Stimulated activated CD4-positive, alpha-beta T cell treated with anti-CD3 and anti-CD28 coated beads, Interleukin-12 subunit alpha, Interleukin-12 subunit beta, amount 100 ng/mL, for 48 hours (primary cell): ENCODE measurements around the gene TBC1D26.
"Not testable (repeated sequence)": the region's sequence is repeated elsewhere in the genome, so short reads cannot be mapped to it uniquely, and the experiment has no call there.

Source experiments
- DNase-seq, 3 donors: peaks; one replicate each; pipeline ENCODE4 v3.0.0-alpha.2; 2020; ENCODE audit warnings: low read depth in 2 of 3, low spot score in 1 of 3

Gene TBC1D26

DNA sequence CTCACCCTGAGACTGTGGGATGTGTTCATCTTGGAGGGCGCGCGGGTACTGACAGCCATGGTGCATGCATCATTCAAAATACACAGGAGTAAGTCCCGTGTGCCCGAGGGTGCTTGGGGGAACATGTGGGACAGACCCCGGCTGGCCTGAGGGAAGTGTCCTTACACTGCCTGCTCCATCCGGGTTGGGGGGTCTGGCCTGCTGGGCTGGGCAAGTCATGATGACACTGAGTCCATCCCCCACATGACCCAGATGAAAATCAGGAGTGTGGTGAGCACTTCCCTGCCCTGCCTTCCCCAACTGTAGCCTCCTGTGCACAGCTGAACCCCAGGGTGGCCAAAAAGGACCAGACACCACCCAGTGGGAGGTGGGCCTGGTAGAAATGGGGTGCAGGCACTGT lies 10.8 kb downstream of the TBC1D26 start:
- DNase-seq, result no peak

DNA sequence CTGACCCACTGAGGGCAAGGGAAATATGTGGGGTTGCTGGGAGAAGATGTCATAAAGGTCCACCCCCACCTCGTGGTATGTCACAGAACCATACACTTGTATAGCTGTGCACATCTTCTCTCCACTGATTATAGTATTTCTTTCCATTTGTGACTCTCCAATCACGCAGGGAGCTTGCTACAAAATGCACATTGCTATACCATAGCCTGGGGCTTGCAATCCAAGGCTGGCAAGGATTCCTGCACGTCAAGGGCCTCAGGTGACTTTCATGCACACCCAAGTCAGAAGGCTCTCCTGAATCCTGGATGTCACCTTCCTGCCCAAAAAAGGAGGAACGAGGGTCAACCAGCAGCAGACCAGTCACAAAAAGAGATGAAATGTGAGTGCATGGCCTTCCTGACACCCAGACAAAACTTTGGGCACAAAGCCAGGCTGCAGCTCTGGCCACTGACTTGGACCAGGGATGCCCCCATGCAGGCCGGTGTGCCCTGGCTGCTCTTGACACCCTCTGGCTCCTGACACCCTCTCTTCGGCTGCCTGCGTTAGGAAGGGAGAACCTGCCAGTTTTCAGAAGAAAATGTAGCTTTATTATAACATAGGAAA lies 12.1 kb downstream of the TBC1D26 start:
- no peak for DNase-seq

DNA sequence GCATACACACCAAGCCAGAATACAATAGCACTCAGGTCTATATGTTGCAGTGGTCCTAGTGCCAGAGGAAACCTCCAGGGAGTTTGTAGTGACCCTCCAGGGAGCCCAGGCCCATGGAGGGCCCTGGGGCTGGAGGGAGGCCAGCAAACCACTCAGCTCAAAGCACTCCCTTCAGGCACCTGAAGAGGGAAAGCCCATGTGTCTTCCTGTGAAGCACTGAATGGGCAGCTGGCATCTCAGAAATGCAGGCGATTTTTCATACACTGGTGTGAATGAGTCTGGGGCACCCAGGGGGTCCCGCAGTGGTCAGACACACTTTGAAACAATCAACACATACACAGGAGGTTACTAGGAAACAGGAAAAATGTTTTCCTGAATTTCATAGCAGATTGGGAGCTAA lies 12.8 kb downstream of the TBC1D26 start:
- DNase-seq, result no peak

DNA sequence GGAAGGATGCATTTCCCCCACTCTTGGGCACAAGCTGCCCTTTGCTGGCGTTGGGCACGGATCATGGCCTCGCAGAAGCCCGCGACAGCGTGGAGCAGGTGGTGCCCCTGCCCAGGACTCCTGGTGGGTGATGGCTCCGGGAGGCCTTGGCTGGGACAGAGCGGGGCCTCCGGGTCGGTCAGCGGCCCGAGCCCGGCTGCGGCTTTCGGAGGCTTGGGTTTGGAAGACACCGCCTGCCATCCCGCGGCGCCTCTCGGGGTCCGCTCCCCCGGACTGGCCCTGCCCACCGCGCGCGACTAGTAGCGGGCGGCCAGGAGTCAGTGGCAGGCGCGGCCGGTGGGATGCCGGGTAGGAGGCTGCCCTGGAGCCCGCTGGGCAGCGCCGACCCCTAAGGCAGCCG lies 17.3 kb downstream of the TBC1D26 start:
- DNase-seq, result not testable (repeated sequence)

DNA sequence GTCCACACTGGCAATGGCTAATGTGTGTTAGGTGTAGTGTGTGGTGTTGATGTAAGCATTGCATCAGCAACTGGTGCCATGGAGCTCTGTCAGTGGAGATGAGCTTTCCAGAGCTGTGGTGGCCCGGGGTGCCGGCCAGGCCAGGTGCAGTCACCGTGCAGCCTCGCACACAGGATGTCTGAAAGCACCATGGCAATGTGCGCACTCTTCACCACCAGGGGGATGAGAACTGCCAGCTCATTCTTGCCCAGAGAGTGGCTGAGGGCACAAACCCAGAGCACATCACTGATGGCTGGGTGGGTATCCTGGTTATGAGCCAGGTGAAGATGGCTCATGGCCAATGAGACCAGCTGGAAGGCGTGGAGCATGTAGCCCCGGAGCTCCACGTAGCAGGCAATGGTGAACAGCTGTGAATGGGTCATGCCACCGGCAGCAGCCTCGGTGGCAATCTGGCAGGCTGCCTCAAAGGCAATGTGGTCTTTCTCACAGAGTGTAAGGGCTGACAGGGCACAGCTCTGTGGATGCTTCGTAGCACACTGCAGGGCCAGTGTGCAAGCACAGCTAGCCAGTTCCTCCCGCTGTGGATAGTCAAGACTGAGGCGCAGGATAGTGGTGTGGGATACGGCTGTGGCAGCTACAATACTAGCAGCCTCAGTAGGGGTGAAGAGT lies 36.9 kb downstream of the TBC1D26 start:
- DNase-seq, result not testable (repeated sequence)

DNA sequence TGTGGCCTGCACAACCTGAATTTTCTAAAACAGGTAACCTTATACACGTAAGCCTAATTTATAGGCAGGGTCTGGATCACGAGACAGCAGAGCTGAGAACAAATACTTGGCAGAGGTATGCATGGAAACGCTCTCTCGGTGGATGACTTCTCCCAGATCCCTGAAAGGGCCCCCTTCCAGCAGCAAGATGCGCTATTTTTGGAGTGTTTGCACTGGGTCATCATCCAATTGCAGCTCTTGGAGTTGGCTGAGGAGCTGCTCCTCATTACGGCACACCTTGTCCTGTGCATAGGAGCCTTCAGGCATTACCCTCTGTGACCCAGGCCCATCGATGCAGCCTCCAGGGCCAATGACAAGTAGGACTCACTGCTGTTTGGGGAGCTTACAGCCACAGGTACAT lies 38.6 kb downstream of the TBC1D26 start:
- not testable (repeated sequence) for DNase-seq

DNA sequence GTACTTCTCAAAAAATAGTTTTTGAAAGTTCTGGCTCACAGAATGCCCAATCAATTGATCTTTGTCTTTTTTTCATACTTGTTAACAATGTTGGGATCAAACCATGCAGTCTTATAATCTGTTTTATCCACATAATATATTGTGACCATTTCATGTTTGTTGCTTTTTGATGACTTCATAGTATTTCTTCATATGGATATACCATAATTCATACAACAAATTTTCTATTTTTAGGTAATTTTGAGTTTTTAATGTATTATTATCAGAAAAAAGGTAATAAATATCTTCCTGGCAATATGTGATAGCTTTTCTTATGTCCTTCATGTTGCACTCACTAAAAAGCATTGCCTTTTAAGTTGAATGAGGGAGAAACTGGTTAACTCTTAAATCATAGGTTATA lies 44.8 kb downstream of the TBC1D26 start:
- DNase-seq, result no peak

DNA sequence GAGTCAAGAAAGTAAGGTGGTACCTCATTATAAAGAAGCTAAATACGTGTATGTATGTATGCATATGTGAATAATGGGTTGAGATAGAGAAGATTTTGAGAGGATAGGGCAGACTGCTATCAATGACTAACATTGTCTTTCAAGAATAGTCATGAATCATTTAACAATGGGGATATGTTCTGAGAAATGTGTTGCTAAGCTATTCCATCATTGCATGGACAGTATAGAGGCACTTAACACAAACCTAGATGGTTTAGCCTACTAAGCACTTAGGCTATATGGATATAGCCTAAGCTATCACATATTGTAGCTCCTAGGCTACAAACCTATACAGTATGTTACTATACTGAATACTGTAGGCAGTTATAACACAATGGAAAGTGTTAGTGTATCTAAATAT lies 45.2 kb downstream of the TBC1D26 start:
- DNase-seq, result no peak

DNA sequence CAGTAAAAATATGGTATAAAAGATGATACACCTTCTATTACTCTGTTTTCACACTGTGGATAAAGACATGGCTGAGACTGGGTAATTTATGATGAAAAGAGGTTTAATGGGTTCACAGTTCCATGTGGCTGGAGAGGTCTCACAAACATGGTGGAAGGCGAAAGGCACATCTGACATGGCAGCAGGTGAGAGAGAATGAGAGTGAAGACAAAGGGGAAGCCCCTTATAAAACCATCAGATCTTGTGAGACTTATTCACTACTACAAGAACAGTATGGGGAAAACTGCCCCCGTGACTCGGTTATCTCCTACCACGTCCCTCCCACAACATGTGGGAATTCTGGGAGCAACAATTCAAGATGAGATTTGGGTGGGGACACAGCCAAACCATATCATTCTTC lies 45.6 kb downstream of the TBC1D26 start:
- no peak for DNase-seq

DNA sequence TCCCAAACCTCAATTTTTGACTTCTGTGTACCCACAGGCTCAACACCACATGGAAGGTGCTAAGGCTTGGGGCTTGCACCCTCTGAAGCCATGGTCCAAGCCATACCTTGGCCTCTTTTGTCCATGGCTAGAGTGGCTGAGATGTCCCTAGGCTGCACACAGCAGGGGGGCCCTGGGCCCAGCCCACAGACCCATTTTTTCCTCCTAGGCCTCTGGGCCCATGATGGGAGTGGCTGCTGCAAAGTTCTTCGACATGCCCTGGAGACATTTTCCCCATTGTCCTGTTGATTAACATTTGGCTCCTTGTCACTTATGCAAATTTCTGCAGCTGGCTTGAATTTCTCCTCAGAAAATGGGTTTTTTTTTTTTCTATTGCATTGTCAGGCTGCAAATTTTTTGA lies 47.0 kb downstream of the TBC1D26 start:
- no peak for DNase-seq

DNA sequence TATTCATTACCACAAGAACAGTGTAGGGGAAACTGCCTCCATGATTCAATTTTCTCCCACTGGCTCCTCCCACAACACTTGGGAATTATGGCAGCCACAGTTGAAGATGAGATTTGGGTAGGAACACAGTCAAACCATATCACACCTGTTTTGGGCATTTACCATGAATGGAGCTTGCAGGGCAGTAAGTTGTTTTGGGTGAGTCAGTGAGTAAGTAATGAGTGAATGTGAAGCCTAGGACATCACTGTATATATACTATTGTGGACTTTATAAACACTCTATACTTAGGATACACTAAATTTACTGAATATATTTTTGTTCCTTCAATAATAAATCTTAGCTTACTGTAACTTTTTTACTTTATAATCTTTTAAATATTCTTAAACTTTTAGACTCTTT lies 48.1 kb downstream of the TBC1D26 start:
- DNase-seq, result no peak

DNA sequence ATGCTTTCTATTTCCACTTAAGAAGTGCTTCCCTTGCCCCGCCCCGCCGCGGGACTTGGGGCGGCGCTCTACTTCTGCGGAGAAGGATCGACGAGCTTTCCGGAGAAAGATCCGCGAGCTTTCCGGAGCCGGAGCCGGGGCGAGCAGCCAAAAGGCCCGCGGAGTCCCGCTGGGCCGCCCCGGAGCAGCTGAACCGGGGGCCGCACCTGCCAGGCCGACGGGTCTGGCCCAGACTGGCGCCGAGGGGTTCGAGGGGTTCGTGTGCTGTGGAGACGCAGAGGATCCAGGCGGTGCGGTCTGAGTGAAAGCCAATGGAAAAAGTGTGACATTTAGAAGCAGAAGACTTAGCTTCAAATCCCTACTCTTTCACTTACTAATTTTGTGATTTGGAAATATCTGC lies 50.8 kb downstream of the TBC1D26 start:
- no peak for DNase-seq

DNA sequence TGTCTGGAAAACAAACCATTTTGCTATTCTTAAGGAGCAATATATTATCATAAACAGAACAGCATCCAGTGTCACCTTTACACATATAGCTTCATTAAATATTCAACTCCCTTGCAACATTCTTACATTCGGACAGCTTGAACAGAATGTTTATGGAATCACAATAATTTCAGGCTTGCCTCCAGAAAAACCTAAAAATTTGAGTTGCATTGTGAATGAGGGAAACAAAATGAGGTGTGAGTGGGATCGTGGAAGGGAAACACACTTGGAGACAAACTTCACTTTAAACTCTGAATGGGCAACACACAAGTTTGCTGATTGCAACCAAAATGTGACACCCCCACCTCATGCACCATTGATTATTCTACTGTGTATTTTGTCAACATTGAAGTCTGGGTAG lies 51.4 kb downstream of the TBC1D26 start:
- DNase-seq, result no peak

DNA sequence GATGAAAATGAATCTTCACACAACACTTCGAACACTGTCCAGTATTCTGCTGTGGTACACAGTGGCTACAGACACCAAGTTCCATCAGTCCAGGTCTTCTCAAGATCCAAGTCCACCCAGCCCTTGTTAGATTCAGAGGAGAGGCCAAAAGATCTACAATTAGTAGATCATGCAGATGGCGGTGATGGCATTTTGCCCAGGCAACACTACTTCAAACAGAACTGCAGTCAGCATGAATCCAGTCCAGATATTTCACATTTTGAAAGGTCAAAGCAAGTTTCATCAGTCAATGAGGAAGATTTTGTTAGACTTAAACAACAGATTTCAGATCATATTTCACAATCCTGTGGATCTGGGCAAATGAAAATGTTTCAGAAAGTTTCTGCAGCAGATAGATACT lies 52.3 kb downstream of the TBC1D26 start:
- not testable (repeated sequence) for DNase-seq

DNA sequence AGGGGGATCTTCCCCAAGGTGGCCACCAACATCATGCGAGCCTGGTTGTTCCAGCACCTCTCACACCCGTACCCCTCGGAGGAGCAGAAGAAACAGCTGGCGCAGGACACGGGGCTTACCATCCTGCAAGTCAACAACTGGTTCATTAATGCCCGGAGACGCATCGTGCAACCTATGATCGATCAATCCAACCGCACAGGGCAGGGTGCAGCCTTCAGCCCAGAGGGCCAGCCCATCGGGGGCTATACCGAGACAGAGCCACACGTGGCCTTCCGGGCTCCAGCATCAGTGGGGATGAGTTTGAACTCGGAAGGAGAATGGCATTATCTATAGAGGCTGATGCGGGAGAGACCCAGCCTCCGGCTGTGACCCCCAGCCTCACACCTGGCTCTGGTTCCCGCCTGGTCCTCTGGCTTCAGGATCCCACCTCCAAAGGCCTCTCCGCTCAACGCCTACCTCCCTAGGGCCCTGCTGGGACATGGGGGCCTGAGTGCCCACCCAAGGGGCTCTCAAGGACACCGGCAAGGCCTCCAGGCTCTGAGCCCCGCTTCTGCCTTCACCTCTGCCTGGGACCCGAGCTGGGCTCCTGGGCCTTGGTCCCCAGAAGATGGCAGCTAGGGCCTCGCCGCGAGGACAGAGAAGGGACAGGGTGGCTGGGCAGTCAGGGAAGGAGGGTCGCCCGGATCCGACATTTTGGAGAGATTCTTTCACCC lies 55.4 kb downstream of the TBC1D26 start:
- not testable (repeated sequence) for DNase-seq

DNA sequence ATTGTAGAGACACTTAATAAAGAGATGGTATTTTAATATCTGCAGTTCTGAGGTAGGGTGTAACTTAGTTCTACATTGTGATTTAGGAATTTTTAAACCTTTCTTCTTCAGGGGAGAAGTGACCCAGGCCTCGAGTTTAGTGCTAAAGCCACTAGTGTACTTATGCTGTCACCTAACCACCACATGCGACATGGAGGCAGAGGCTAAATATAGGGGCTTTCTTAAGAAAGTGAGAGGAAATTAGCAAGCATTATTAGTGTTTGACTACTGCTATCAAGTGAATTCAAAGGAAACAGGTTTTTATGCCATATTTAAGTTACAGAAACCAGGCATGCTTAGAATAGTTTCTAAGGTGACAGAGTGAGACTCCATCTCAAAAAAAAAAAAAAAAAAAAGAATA lies 56.3 kb downstream of the TBC1D26 start:
- DNase-seq, result not testable (repeated sequence)
